SHP77 treated with DMSO at 0.1 percent for 48 hours (cell line): ENCODE data around the gene SLC7A6OS.

ENCODE experiments used
- DNase-seq: peaks from one replicate; lab custom pipeline; 2025; lab: John Stamatoyannopoulos, UW

SLC7A6OS gene

GRCh38 chr16:68310774-68311511, at the start of gene SLC7A6OS, which contains the start of gene PRMT7:
TSS of gene SLC7A6OS (minus strand) at chr16:68310946. CDS start at chr16:68310926, 20 bp downstream.
TSS of gene PRMT7 (plus strand) at chr16:68311019. CDS start at chr16:68315980, 4,961 bp downstream.
- peak; percentile 73 for DNase-seq

GRCh38 chr16:68359398-68360191, 48.8 kb upstream of the SLC7A6OS start:
- no peak for DNase-seq

- no peak for DNase-seq
Observed at GRCh38 chr16:68358951-68359350, 48.2 kb upstream of the SLC7A6OS start.

GRCh38 chr16:68357923-68358322, 47.2 kb upstream of the SLC7A6OS start:
- no peak for DNase-seq

DNA sequence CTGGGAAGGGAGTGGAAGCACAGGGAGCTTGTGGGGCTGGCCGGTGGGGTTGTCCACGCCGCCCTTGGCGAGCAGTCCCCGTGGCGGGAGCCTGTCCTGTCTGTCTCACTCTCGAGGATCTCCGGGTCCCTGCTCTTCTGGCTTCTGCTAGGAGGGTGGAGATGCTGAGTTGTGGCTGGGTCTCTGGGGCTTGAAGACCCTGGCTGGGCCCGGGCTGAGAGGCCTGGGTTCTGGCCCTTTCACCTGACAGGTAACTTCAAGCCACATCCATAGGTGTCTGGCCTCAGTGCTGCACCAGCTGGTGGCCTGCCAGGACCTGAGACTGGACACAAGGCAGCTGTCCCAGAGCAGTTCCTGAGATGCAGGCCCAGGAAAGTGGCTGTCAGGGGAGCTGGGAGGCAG, 46.8 kb upstream of the SLC7A6OS start:
- no peak for DNase-seq

- DNase-seq: no peak
Observed at GRCh38 chr16:68356919-68357286, 46.2 kb upstream of the SLC7A6OS start.

GRCh38 chr16:68356249-68356918, 45.6 kb upstream of the SLC7A6OS start:
- DNase-seq: no peak

DNA sequence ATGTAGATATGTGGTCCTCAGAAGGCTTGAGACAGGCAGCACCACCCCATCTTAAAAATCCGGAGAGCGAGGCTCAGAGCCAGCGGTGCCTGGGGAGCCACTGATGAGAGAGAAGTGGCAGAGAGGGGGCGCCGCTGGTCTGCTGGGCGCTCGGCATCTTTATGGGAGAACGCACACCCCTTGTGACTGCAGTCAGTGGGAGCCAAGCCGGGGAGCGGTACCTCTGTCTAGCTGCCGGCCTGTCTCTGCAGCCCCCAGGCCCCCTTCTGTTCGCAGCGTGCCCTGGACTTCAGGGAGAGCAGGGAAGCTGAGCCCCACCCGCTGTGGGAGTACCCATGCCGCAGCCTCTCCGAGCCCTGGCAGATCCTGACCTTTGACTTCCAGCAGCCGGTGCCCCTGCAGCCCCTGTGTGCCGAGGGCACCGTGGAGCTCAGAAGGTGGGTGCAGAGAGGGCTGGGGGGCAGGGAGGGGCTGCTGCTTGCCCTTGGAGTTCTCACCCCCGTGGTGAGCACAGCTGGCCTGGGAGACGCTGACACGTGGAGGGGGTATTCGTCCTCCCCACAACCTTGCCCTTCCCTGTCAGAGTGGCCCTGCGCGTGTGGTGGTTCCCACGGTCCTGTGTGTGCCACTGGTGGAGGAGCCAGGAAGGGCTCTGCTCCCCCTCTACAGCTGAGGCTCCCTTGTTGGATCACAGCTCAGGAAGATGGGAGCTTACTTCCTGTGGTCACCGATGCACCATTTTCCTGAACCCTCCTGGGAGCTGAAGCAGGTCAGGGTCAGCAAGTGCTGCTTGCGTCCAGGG, 44.9 kb upstream of the SLC7A6OS start:
- no peak for DNase-seq

DNA sequence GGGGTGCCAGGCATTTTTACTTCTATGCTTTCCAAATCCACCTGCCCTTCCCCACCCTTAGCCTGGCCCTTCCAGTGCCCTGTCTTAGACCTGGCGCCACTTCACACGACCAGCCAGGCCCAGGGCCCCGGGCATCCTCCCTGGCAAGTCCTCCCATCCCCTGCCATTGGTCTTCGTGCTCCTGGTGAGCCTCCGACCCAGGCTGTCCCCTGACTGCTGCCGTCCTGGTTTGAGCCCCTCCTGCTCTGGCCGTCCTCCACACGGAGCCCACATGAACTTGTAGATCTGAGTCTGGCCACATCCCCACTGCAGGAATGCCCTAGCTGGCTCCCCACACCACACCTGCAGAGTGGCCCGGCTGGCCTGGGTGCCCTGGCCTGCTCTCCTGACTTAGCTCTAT, 44.1 kb upstream of the SLC7A6OS start:
- DNase-seq: no peak

DNA sequence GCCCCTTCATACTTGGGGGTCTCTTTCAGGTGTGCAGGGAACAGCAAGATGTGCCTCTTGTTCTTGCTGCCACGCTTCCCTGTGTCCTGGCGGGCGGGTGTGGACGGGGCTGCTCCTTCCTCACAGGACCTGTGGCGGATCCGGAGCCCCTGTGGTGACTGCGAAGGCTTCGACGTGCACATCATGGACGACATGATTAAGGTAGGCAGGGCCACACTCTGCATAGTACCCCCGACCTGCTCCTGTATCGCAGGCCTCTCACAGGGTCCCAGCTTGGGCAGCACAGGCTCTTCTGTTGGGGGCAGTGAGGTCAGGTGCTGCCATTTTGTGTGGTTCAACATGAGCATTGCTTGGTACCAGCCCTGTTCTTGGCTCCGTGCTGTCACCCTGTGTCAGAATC, 42.6 kb upstream of the SLC7A6OS start:
- DNase-seq: no peak

- no peak for DNase-seq
Observed at GRCh38 chr16:68351991-68352431, 41.3 kb upstream of the SLC7A6OS start.

GRCh38 chr16:68351463-68351862, 40.7 kb upstream of the SLC7A6OS start:
- DNase-seq: no peak

DNA sequence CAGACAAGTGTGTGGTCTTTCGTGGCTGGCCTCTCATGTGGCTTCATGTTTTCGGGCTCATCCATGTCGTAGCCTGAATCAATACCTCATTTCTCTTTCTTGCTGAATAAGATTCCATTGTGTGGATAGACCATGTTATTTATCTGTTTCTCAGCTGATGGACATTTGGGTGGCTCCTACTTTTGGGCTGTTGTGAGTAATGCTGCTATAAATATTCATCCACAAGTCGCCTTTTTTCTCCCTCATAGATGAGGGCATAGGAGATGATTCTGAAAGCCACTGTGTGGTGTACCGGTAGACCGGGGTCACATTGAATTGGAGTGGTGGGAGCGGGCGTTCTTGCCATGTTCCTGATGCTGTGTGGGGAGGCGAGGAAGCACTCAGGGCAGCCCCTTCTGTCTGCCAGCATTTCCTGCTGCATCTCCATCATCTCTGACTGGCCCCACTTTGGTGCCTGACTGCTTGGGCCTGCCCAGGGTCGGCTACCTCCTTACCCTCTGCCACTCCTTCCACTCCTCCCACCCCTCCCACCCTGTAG, 40.1 kb upstream of the SLC7A6OS start:
- DNase-seq: no peak

GRCh38 chr16:68349838-68350410, 39.2 kb upstream of the SLC7A6OS start:
- DNase-seq: no peak

DNA sequence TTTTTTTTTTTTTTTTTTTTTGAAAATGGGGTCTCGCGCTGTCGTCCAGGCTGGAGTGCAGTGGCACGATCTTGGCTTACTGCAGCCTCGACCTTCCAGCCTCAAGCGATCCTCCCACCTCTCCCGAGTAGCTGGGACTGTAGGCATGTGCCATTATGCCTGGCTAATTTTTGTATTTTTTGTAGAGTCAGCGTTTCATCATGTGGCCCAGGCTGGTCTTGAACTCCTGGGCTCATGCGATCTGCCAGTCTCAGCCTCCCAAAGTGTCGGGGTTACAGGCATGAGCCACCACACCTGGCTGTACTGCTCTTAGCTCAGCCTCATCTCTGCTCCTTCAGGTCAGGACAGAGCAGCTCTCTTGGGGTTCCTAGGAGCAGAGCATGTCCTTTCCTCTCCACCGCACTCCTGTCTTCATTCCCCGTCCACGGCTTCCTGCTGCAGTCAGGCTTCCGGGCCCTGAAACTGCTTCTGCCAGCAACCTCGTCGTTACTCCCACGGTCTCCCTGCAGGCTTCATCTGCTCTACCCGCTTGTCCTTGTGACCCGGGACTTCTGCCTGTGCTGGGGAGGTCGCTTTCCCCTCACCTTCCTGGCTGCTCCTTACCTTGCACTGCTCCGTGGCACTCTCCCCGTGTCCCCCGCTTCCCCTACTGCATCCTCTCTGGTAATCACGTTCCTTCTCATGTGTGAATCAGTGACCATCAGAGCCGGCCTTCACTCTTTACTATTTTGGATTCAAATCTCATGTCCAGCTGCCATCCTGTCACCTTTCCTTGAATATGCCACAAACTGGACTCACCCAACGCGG, 38.1 kb upstream of the SLC7A6OS start:
- no peak for DNase-seq

DNA sequence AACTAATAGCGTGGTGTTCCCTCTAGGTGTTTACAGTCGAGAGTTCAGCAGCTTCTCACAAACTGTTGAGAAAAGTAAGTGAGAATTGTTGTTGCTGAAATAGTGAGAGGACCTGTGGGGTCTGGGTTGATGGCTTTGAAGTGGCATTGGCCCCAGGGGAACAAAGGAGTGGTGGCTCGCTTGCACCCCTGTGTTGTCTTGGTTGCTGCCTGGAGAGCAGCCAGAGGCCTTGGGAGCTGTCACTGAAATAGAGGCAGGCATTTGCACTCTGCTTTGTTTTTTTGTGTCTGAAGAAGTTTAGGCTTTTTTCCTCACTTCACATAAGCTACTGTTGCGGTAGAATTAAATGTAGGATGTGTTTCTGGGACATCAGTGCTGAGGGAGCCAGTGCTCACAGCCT, 36.9 kb upstream of the SLC7A6OS start:
- no peak for DNase-seq

DNA sequence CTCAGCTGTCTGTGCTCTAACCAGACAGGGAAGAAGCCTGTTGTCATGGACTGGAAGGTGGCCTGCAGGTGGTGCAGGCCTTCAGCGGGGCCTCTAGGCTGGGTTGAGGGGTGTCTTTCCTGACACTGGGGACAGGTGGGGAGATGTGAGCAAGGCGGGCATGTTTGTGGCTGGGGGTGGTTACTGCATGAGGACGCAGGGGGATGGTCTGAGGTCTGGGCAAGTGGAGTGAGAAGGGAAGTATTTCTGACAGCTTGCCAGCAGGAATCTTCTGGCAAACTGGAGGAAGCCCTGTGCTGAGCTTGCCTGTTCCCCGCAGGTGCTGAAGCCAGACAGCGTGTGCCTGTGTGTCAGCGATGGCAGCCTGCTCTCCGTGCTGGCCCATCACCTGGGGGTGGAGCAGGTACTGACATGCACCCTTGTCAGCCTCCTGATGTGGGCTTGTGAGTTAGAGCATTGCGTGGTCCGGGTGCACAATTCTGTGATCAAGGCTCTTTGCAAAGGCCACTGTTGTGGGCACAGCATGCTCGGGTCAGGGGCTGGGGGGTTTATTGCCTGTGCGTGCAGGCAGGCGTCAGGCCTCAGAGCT, 36.2 kb upstream of the SLC7A6OS start:
- DNase-seq: no peak

DNA sequence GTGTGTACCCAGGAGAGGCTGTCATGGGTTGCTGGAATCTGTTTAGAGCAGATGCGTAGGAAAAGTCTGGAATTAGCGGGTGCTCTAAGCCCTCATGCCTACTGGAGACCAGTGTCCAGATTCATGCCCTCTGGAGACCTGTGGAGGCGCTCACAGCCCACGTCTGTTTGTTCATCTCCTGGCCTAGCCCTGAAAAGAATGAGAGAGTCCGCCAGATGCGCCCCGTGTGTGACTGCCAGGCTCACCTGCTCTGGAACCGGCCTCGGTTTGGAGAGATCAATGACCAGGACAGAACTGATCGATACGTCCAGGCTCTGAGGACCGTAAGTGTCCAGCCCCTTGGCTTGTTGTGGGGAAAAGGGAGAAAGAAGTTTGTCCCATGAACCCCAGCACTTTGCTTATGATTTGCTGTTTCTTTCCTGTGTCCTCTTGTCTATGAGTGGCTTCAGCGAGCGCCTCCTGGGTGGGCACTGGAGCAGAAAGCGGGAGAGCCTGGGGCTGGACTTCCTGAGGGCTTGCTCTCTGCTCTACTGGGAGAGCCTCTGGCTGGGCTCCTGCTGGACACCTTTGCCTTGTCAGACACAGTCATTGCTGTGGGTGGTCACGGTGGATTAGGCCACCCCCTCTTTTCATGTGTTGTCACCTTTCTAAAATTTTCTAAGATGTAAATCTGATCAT, 35.4 kb upstream of the SLC7A6OS start:
- DNase-seq: no peak

DNA sequence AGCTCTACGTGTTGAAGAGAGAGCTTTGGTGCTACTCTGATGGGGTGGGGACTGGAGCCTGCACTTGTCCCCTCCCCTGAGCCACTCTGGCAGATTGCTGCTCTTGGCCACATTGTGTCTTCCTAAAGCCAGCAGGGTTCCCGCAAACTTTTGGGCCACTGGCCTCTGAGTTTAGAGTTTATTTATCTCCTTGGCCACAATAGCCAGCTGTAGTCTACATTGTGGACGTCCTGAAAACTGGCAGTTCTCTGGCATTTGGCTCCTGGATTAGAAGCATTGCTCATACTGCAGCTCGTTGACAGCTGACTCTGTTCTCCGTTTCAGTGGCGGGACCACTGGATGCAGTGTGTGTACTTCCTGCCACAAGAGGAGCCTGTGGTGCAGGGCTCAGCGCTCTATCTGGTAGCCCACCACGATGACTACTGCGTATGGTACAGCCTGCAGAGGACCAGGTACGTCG, 34.6 kb upstream of the SLC7A6OS start:
- no peak for DNase-seq
